Fibroblast of lung (primary cell): ENCODE results near the gene ECI2. TPM values are rescaled to one million over a fixed set of nuclear protein-coding genes. Genes with fewer than 3 reads are reported as not detected.
"Not testable (repeated sequence)": the region's sequence is repeated elsewhere in the genome, so short reads cannot be mapped to it uniquely, and the experiment has no call there.

Experiments used
- DNase-seq, 2 donors: peaks; one replicate each; pipeline versions ENCODE4 v3.0.0 to v3.0.0-alpha.2; 2010; ENCODE audit warnings: low read depth in 2 of 2
- H2AFZ ChIP-seq: 2 replicates; pipeline ENCODE4 v1.5.1; 2012; ENCODE audit warnings: low read length, control low read depth, inconsistent platforms
- H3K27ac ChIP-seq: 2 replicates; pipeline ENCODE4 v1.5.1; 2011; ENCODE audit warnings: low read length, control low read depth; ENCODE audit not compliant: insufficient read depth
- H3K27me3 ChIP-seq: 2 replicates; pipeline ENCODE4 v1.5.1; 2011; ENCODE audit warnings: mild to moderate bottlenecking, low read length; ENCODE audit not compliant: control insufficient read depth, insufficient read depth
- H3K36me3 ChIP-seq: 2 replicates; pipeline ENCODE4 v1.5.1; 2011; ENCODE audit warnings: low read length; ENCODE audit not compliant: control insufficient read depth, insufficient read depth
- H3K4me1 ChIP-seq: 2 replicates; pipeline ENCODE4 v1.5.1; 2011; ENCODE audit warnings: low read length; ENCODE audit not compliant: control insufficient read depth, insufficient read depth; ENCODE audit errors: extremely low read depth
- H3K4me2 ChIP-seq: 2 replicates; pipeline ENCODE4 v1.5.1; 2011; ENCODE audit warnings: low read length, control low read depth; ENCODE audit not compliant: insufficient read depth; ENCODE audit errors: extremely low read depth
- H3K4me3 ChIP-seq, 4 experiments: fragments of 200-600 bp in 1 of 4; sonication (generic) in 1 of 4; replicated peaks in 1 of 4; 2 replicates each; pipeline ENCODE4 v1.5.1; 2011 to 2016; ENCODE audit warnings: low read length in 4 of 4, low read depth in 3 of 4, mild to moderate bottlenecking in 3 of 4, control low read depth in 2 of 4, inconsistent platforms in 1 of 4, mixed read lengths in 1 of 4; ENCODE audit not compliant: insufficient read depth in 1 of 4; ENCODE audit errors: control extremely low read depth in 1 of 4
- H3K79me2 ChIP-seq: 2 replicates; pipeline ENCODE4 v1.5.1; 2012; ENCODE audit warnings: mild to moderate bottlenecking, low read length, inconsistent platforms; ENCODE audit not compliant: control insufficient read depth, insufficient read depth
- H3K9ac ChIP-seq: 2 replicates; pipeline ENCODE4 v1.5.1; 2011; ENCODE audit warnings: mild to moderate bottlenecking, low read length, control low read depth; ENCODE audit not compliant: insufficient read depth
- H3K9me3 ChIP-seq: 2 replicates; pipeline ENCODE4 v1.5.1; 2012; ENCODE audit warnings: low read depth, low read length; ENCODE audit not compliant: control insufficient read depth, insufficient read depth
- H4K20me1 ChIP-seq: 2 replicates; pipeline ENCODE4 v1.5.1; 2011; ENCODE audit warnings: low read length; ENCODE audit not compliant: control insufficient read depth, insufficient read depth; ENCODE audit errors: extremely low read depth
- EZH2 ChIP-seq: IDR thresholded peaks from 2 replicates; pipeline ENCODE4 v1.5.1; 2012; ENCODE audit warnings: low read length, control low read depth, mild to moderate bottlenecking; ENCODE audit errors: missing control alignments
- polyA plus RNA-seq, 2 donors: library from polyadenylated mRNA; depleted of rRNA in 1 of 2; stranded (reverse) in 1 of 2; unstranded in 1 of 2; fragments of >200 nt; gene quantifications; 2 replicates each; pipeline ENCODE4 v1.2.1, GENCODE V29; 2011 to 2012; ENCODE audit warnings: missing spikeins in 1 of 2
- total RNA-seq: library from RNA; depleted of rRNA; stranded (reverse); fragments of >200 nt; gene quantifications from 2 replicates; pipeline ENCODE4 v1.2.1, GENCODE V29; 2014
- TF ChIP-seq, protein P1 (sequence below), 2 donors: IDR thresholded peaks in 1 of 2; conservative IDR thresholded peaks in 1 of 2; 1 replicate in 1 of 2; 2 replicates in 1 of 2; pipeline ENCODE4 v1.5.1; 2011 to 2012; ENCODE audit warnings: low read length in 2 of 2, control low read depth in 1 of 2, inconsistent platforms in 1 of 2, low read depth in 1 of 2, mild to moderate bottlenecking in 1 of 2

ECI2 gene
- total and polyA plus RNA-seq, 2 donors (not counting 1 experiment from before 2014, with no cell fraction given) = 85.2 to 157 TPM

- Histone ChIP-seq H4K20me1 (no peaks in the 10 kb centered on the region), H3K4me2 (no peak overlapping the region), H3K9me3 (no peaks in the 10 kb centered on the region), H3K27me3 (no peaks in the 10 kb centered on the region), H3K4me3 (no peak overlapping the region), H3K27ac (no peak overlapping the region), H3K79me2 (no peaks in the 10 kb centered on the region), H2AFZ (no peak overlapping the region), H3K4me1 (peaks cover 3% of the 10 kb centered on the region), H3K36me3 (peaks cover 6% of the 10 kb centered on the region), H3K9ac (no peak overlapping the region)
- no peak for TF ChIP-seq EZH2
- DNase-seq = no peak
Observed at GRCh38 chr6:4112366-4112765, 23.0 kb downstream of the ECI2 start.

DNA sequence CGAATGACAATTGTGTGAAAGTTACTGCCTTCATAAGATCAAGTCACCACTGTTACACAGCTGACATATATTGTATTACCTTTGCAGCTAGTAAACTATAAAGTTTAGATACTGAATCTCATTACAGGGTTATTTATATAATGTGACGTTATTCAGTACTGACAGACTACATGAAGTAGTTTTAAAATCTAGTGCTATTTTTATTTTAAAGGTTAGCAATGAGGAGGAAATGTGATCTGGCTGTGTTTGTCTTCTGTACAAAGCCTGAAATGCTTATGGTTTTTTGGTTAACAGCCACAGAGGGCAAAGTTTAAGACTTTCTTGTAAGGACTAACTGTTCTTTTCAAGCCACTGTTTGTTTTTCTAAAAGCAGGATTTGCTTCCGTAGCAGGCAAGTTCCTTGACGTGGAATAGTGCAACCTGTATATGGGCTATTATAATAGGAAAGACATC, 26.0 kb downstream of the ECI2 start:
- H4K20me1 ChIP-seq, H3K36me3 ChIP-seq, H3K9me3 ChIP-seq, H3K9ac ChIP-seq, H3K4me2 ChIP-seq, H3K27me3 ChIP-seq, H3K79me2 ChIP-seq, H3K27ac ChIP-seq, H3K4me3 ChIP-seq, H2AFZ ChIP-seq, H3K4me1 ChIP-seq: not testable (repeated sequence)
- DNase-seq = peak; percentile 76 to 98

GRCh38 chr6:4108561-4109093, 26.7 kb downstream of the ECI2 start:
- peaks cover 3% of the 10 kb centered on the region for H3K4me1 ChIP-seq
- H3K9me3 ChIP-seq = no peaks in the 10 kb centered on the region
- no peaks in the 10 kb centered on the region for H3K79me2 ChIP-seq
- H3K36me3 ChIP-seq = no peaks in the 10 kb centered on the region
- no peak overlapping the region for H3K4me3 ChIP-seq
- no peak for TF ChIP-seq EZH2
- TF ChIP-seq, protein P1, sequence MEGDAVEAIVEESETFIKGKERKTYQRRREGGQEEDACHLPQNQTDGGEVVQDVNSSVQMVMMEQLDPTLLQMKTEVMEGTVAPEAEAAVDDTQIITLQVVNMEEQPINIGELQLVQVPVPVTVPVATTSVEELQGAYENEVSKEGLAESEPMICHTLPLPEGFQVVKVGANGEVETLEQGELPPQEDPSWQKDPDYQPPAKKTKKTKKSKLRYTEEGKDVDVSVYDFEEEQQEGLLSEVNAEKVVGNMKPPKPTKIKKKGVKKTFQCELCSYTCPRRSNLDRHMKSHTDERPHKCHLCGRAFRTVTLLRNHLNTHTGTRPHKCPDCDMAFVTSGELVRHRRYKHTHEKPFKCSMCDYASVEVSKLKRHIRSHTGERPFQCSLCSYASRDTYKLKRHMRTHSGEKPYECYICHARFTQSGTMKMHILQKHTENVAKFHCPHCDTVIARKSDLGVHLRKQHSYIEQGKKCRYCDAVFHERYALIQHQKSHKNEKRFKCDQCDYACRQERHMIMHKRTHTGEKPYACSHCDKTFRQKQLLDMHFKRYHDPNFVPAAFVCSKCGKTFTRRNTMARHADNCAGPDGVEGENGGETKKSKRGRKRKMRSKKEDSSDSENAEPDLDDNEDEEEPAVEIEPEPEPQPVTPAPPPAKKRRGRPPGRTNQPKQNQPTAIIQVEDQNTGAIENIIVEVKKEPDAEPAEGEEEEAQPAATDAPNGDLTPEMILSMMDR (conservative IDR thresholded peaks at IDR 0.05 in 1 of 2, IDR thresholded peaks at IDR 0.05 in 1 of 2; ENCODE audit: low read depth in 1 of 2, low read length in 2 of 2) = no peak
- H3K4me2 ChIP-seq = no peak overlapping the region
- H3K27me3 ChIP-seq = no peaks in the 10 kb centered on the region
- no peaks in the 10 kb centered on the region for H4K20me1 ChIP-seq
- no peak overlapping the region for H3K27ac ChIP-seq
- no peak overlapping the region for H3K9ac ChIP-seq
- no peak for DNase-seq
- no peak overlapping the region for H2AFZ ChIP-seq

DNA sequence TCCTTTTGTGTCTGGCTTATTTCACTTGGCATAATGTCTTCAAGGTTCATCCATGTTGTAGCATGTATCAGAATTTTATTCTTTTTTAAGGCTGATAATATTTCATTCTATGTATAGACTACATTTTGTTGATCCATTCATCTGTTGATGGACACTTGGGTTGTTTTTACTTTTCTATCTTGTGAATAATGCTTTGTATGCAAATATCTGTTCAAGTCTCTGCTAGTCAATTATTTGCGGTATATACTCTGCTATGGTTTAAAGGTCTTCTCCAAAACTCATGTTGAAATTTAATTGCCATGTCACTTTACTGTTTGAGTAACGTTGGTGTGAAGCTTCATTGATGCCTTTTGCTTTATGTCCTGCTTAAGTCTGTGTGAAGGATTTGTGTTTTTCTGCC, 27.5 kb downstream of the ECI2 start:
- no peaks in the 10 kb centered on the region for H3K36me3 ChIP-seq
- peaks cover 3% of the 10 kb centered on the region for H3K4me1 ChIP-seq
- no peak for DNase-seq
- H3K4me3 ChIP-seq = no peak overlapping the region
- H3K79me2 ChIP-seq = no peaks in the 10 kb centered on the region
- no peaks in the 10 kb centered on the region for H4K20me1 ChIP-seq
- H3K9me3 ChIP-seq = no peaks in the 10 kb centered on the region
- no peak overlapping the region for H2AFZ ChIP-seq
- no peak overlapping the region for H3K27ac ChIP-seq
- TF ChIP-seq EZH2 = no peak
- TF ChIP-seq, protein P1 (conservative IDR thresholded peaks at IDR 0.05 in 1 of 2, IDR thresholded peaks at IDR 0.05 in 1 of 2; ENCODE audit: low read depth in 1 of 2, low read length in 2 of 2) = no peak
- no peaks in the 10 kb centered on the region for H3K27me3 ChIP-seq
- H3K9ac ChIP-seq = no peak overlapping the region
- H3K4me2 ChIP-seq = no peak overlapping the region
